ENCODE data around the gene SH3TC1.

The SH3TC1 gene

GRCh38 chr4:8272472-8273428, 73.7 kb downstream of the SH3TC1 start:
- no peak for TF ChIP-seq CTCF (IDR thresholded peaks at IDR 0.05; ENCODE audit: extremely low read depth, missing control alignments)

GRCh38 chr4:8273450-8273849, 74.4 kb downstream of the SH3TC1 start:
- DNase-seq (ENCODE audit: low spot score), result no peak
- no peak for TF ChIP-seq CTCF (IDR thresholded peaks at IDR 0.05; ENCODE audit: extremely low read depth, missing control alignments)

More at GRCh38 chr4:8272472-8273428, 73.7 kb downstream of the SH3TC1 start:
- no peak for DNase-seq (ENCODE audit: low spot score)

- TF ChIP-seq CTCF (IDR thresholded peaks at IDR 0.05; ENCODE audit: extremely low read depth, missing control alignments), result no peak
- DNase-seq (ENCODE audit: low spot score), result no peak
Measured at GRCh38 chr4:8274066-8274652, 75.1 kb downstream of the SH3TC1 start.

- DNase-seq (ENCODE audit: low spot score), result no peak
- TF ChIP-seq CTCF (IDR thresholded peaks at IDR 0.05; ENCODE audit: extremely low read depth, missing control alignments), result no peak
Measured at GRCh38 chr4:8274765-8275547, 75.9 kb downstream of the SH3TC1 start.

- TF ChIP-seq CTCF (IDR thresholded peaks at IDR 0.05; ENCODE audit: extremely low read depth, missing control alignments), result no peak
- no peak for DNase-seq (ENCODE audit: low spot score)
Measured at GRCh38 chr4:8275548-8275910, 76.4 kb downstream of the SH3TC1 start.

- no peak for TF ChIP-seq CTCF (IDR thresholded peaks at IDR 0.05; ENCODE audit: extremely low read depth, missing control alignments)
- DNase-seq (ENCODE audit: low spot score), result no peak
Measured at GRCh38 chr4:8276358-8277240, 77.5 kb downstream of the SH3TC1 start.
